ENCODE measurements around the gene CDC45. TPM values are rescaled to one million over a fixed set of nuclear protein-coding genes. Genes with fewer than 3 reads are reported as not detected.

CDC45 gene
- total RNA-seq, 1 donor = 0.72 TPM

GRCh38 chr22:19478045-19478900, 1.4 kb upstream of the CDC45 start:
- Histone ChIP-seq H3K4me1 (ENCODE audit: insufficient read depth, low read length) (peaks cover 22% of the 10 kb centered on the region), H3K4me3 (ENCODE audit: insufficient read depth, low read length) (peak overlapping the region; percentile 88), H3K27ac (ENCODE audit: low read depth, low read length) (peak overlapping the region; percentile 100), H3K79me2 (ENCODE audit: insufficient read depth, low read length) (peaks cover 67% of the 10 kb centered on the region), H3K9me3 (ENCODE audit: low read depth, low read length) (no peaks in the 10 kb centered on the region), H2AFZ (ENCODE audit: low read length) (peak overlapping the region; percentile 84), H3K36me3 (ENCODE audit: insufficient read depth, low read length) (peaks cover 20% of the 10 kb centered on the region), H4K20me1 (ENCODE audit: insufficient read depth, low read length) (peaks cover 30% of the 10 kb centered on the region), H3K4me2 (ENCODE audit: insufficient read depth, low read length) (peak overlapping the region; percentile 82), H3K27me3 (ENCODE audit: insufficient read depth, low read length) (no peaks in the 10 kb centered on the region)
- peak; percentile 82 for DNase-seq (ENCODE audit: insufficient read length, low spot score, missing footprints)
- no peak for TF ChIP-seq CTCF (IDR thresholded peaks at IDR 0.05; ENCODE audit: extremely low read depth, low read depth, low read length)

GRCh38 chr22:19478901-19479354, 792 bp upstream of the CDC45 start, which contains the start of gene UFD1:
UFD1 (minus strand) TSS chr22:19479193; CDS start chr22:19479085, 108 bp downstream.
- TF ChIP-seq CTCF (IDR thresholded peaks at IDR 0.05; ENCODE audit: extremely low read depth, low read depth, low read length) = no peak
- DNase-seq (ENCODE audit: insufficient read length, low spot score, missing footprints) = peak; percentile 96
- Histone ChIP-seq H3K79me2 (ENCODE audit: insufficient read depth, low read length) (peaks cover 60% of the 10 kb centered on the region), H4K20me1 (ENCODE audit: insufficient read depth, low read length) (peaks cover 28% of the 10 kb centered on the region), H3K4me2 (ENCODE audit: insufficient read depth, low read length) (peak within 1 kb of the TSS; percentile 99), H3K4me3 (ENCODE audit: insufficient read depth, low read length) (peak within 1 kb of the TSS; percentile 88), H3K4me1 (ENCODE audit: insufficient read depth, low read length) (peaks cover 22% of the 10 kb centered on the region), H3K27me3 (ENCODE audit: insufficient read depth, low read length) (no peaks in the 10 kb centered on the region), H3K27ac (ENCODE audit: low read depth, low read length) (peak within 1 kb of the TSS; percentile 100), H3K9me3 (ENCODE audit: low read depth, low read length) (no peaks in the 10 kb centered on the region), H3K36me3 (ENCODE audit: insufficient read depth, low read length) (peaks cover 14% of the 10 kb centered on the region), H2AFZ (ENCODE audit: low read length) (peak within 1 kb of the TSS; percentile 97)

GRCh38 chr22:19480173-19480568, 451 bp downstream of the CDC45 start:
- Histone ChIP-seq H3K27me3 (ENCODE audit: insufficient read depth, low read length) (no peaks in the 10 kb centered on the region), H4K20me1 (ENCODE audit: insufficient read depth, low read length) (peaks cover 26% of the 10 kb centered on the region), H3K4me1 (ENCODE audit: insufficient read depth, low read length) (peaks cover 22% of the 10 kb centered on the region), H3K27ac (ENCODE audit: low read depth, low read length) (peak overlapping the region; percentile 100), H3K4me2 (ENCODE audit: insufficient read depth, low read length) (peak overlapping the region; percentile 99), H3K9me3 (ENCODE audit: low read depth, low read length) (no peaks in the 10 kb centered on the region), H2AFZ (ENCODE audit: low read length) (peak overlapping the region; percentile 97), H3K4me3 (ENCODE audit: insufficient read depth, low read length) (peak overlapping the region; percentile 88), H3K36me3 (ENCODE audit: insufficient read depth, low read length) (peaks cover 15% of the 10 kb centered on the region), H3K79me2 (ENCODE audit: insufficient read depth, low read length) (peaks cover 51% of the 10 kb centered on the region)
- TF ChIP-seq CTCF (IDR thresholded peaks at IDR 0.05; ENCODE audit: extremely low read depth, low read depth, low read length) = no peak
- DNase-seq (ENCODE audit: insufficient read length, low spot score, missing footprints) = no peak

GRCh38 chr22:19480789-19481188, 1.1 kb downstream of the CDC45 start:
- Histone ChIP-seq H2AFZ (ENCODE audit: low read length) (peak overlapping the region; percentile 13), H3K27me3 (ENCODE audit: insufficient read depth, low read length) (no peaks in the 10 kb centered on the region), H3K4me1 (ENCODE audit: insufficient read depth, low read length) (peaks cover 22% of the 10 kb centered on the region), H3K4me3 (ENCODE audit: insufficient read depth, low read length) (no peak overlapping the region), H3K9me3 (ENCODE audit: low read depth, low read length) (no peaks in the 10 kb centered on the region), H3K79me2 (ENCODE audit: insufficient read depth, low read length) (peaks cover 45% of the 10 kb centered on the region), H3K27ac (ENCODE audit: low read depth, low read length) (no peak overlapping the region), H3K36me3 (ENCODE audit: insufficient read depth, low read length) (peaks cover 13% of the 10 kb centered on the region), H4K20me1 (ENCODE audit: insufficient read depth, low read length) (peaks cover 22% of the 10 kb centered on the region), H3K4me2 (ENCODE audit: insufficient read depth, low read length) (peak overlapping the region; percentile 99)
- TF ChIP-seq CTCF (IDR thresholded peaks at IDR 0.05; ENCODE audit: extremely low read depth, low read depth, low read length) = no peak
- DNase-seq (ENCODE audit: insufficient read length, low spot score, missing footprints) = no peak
